ENCODE results near the gene STRIP2.
"Not testable (repeated sequence)": the region's sequence is repeated elsewhere in the genome, so short reads cannot be mapped to it uniquely, and the experiment has no call there.

The STRIP2 gene

DNA sequence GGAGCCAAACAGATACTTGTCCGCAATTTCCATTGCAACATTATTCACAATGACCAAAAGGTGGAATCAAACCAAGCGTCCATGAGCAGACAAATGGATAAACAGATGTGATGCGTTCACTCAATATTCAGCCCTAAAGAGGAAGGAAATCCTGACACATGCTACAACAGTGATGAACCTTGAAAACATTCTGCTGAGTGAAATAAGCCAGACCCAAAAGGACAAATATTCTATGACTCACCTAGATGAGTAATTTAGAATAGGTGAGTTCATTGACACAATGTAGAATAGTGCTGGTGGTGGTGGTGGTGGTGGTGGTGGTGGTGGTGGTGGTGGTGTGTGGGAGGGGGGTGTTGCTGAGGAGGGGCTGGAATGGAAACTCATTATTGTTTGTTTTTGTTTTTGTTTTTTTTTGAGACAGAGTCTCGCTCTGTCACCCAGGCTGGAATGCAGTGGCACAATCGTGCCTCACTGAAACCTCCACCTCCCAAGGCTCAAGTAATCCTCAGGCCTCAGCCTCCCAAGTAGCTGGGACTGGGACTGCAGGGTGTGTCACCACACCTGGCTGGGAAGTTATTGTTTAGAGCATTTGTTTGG is 96.7 kb downstream of the STRIP2 start:
- DNase-seq (ENCODE audit: low read depth) = no peak

DNA sequence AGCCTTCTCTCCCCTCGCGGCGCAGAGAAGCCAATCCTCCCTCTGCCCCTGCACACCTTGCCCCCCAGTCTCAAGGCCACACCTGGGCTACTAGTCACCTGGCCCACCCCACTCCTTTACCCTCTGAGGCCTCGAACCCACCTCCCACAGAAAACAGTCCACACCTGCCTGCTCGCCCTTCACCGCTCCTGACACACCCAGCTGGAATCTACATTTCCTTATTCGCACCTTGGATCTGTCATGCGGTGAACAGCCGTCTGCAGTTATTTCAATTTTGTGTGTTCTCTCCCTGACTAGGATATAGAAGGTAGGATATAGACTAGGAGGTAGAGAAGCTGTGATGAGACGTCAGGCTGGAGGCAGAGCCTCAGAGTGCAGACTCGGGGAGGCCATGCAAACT is 97.5 kb downstream of the STRIP2 start:
- no peak for DNase-seq (ENCODE audit: low read depth)

DNA sequence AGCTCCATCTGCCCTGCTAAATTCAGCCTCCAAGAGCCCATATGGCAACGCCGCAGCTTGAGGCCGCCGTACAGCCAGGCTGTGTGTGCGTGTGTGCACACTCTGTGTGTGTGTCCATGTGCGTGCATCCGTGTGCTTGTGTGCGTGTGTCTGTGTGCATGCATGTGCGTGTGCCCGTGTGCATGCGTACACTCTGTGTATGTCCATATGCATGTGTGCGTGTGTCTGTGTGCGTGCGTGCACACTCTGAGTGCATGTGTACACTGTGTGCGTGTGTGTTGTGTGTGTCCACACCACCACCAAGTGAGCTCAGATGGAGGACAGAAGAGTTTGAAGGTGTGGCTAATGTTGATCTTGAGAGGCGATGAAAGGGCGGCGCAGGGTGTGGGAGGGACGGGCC is 98.1 kb downstream of the STRIP2 start:
- DNase-seq (ENCODE audit: low read depth) = no peak

DNA sequence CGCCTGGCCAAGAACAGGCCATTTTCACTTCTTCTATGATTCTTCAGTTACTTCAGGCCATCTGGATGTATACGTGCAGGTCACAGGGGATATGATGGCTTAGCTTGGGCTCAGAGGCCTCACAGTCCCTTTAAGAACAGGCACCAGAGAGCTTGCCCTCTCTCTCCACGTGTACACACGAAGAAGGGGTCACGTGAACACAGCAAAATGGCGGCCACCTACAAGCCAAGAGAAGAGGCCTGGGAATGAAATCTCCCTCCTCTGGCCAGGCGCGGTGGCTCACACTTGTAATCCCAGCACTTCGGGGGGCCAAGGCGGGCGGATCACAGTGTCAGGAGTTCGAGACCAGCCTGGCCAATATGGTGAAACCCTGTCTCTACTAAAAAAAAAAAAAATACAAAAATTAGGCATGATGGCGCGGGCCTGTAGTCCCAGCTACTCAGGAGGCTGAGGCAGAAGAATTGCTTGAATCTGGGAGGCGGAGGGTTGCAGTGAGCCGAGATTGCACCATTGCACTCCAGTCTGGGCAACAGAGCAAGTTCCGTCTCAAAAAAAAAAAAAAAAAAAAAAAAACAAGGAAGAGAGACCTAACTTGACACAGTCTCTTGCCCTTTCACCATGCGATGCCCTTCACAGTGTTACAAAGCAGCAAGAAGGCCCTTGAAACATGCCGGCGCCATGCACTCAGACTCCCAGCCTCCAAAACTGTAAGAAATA is 100.5 kb downstream of the STRIP2 start:
- not testable (repeated sequence) for DNase-seq (ENCODE audit: low read depth)

DNA sequence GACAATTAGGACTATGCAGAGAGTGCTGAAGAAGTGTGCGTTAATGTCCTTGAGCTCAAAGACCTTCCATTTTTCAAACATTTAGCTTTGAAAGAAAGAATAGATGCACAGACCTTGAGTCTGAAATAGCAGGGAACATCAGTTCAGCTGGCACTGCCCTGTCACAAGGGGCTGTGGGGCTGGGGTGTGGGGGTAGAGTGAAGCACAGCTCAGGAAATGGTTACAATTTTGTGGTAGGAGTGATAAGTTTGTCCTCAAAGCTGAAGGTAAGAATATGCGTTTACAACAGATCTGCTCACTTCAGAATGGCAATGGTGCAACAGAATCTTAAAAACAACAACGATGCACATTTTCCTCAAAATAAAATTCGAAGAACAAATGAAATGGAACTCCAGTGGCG is 101.7 kb downstream of the STRIP2 start:
- no peak for DNase-seq (ENCODE audit: low read depth)

DNA sequence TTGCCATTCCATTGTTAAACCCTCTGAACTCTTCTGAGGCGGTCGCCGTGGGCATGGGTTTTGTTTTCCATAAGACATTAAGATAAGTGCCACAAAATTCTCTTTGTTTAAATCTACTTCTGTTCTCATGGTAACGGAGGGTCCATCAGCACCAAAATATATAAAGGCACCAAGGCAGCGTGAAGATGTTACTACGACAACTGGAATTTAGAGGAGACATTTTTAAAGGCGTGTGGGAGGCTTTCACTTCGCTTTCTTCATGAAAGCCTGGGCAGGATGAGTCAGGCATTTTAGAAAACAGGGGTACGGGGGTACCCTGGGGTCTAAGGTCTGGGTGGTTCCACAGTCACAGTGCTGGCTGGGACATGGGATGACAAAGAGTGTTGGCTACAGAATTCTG is 102.1 kb downstream of the STRIP2 start:
- DNase-seq (ENCODE audit: low read depth) = no peak
